Measurements from ENCODE around the gene DGKE.

- TF ChIP-seq POLR2A (IDR thresholded peaks at IDR 0.05): no peak
- TF ChIP-seq CTCF (IDR thresholded peaks at IDR 0.05): no peak
These were observed 38.6 kb upstream of the DGKE start for GRCh38 chr17:56795221-56795865.
